Skeletal muscle tissue (tissue), 4 donors: Measurements from ENCODE around the gene MRM3. TPM values are rescaled to one million over a fixed set of nuclear protein-coding genes. Genes with fewer than 3 reads are reported as not detected.
"Not testable (repeated sequence)": the region's sequence is repeated elsewhere in the genome, so short reads cannot be mapped to it uniquely, and the experiment has no call there.

ENCODE experiments used
- H3K27ac ChIP-seq: one replicate; pipeline ENCODE4 v1.7.0; 2013; ENCODE audit warnings: mild to moderate bottlenecking, low read depth, low read length, inconsistent platforms
- H3K27me3 ChIP-seq, 3 donors: one replicate each; pipeline ENCODE4 v1.7.0; 2013; ENCODE audit warnings: low read length in 3 of 3; ENCODE audit not compliant: control insufficient read depth in 3 of 3, insufficient read depth in 3 of 3
- H3K36me3 ChIP-seq, 3 donors: one replicate each; pipeline ENCODE4 v1.7.0; 2013; ENCODE audit warnings: low read length in 3 of 3; ENCODE audit not compliant: control insufficient read depth in 3 of 3, insufficient read depth in 3 of 3
- H3K4me1 ChIP-seq, 3 donors: one replicate each; pipeline ENCODE4 v1.7.0; 2013; ENCODE audit warnings: low read length in 3 of 3, mild to moderate bottlenecking in 3 of 3; ENCODE audit not compliant: control insufficient read depth in 3 of 3, insufficient read depth in 3 of 3
- H3K4me3 ChIP-seq, 3 donors: one replicate each; pipeline ENCODE4 v1.7.0; 2013; ENCODE audit warnings: low read length in 3 of 3
- H3K9ac ChIP-seq, 3 donors: one replicate each; pipeline ENCODE4 v1.7.0; 2013; ENCODE audit warnings: low read length in 3 of 3, mild to moderate bottlenecking in 3 of 3, moderate library complexity in 2 of 3, low read depth in 1 of 3
- H3K9me3 ChIP-seq, 3 donors: one replicate each; pipeline ENCODE4 v1.7.0; 2013; ENCODE audit warnings: low read length in 3 of 3; ENCODE audit not compliant: control insufficient read depth in 3 of 3
- total RNA-seq: library from RNA; depleted of rRNA; stranded (reverse); fragments of >200 nt; gene quantifications from one replicate; pipeline ENCODE4 v1.2.3, GENCODE V29; 2014
- donor health status: Osteomylitis.

Gene MRM3
- total RNA-seq, 1 donor from 2014 or later, result 18.8 TPM

DNA sequence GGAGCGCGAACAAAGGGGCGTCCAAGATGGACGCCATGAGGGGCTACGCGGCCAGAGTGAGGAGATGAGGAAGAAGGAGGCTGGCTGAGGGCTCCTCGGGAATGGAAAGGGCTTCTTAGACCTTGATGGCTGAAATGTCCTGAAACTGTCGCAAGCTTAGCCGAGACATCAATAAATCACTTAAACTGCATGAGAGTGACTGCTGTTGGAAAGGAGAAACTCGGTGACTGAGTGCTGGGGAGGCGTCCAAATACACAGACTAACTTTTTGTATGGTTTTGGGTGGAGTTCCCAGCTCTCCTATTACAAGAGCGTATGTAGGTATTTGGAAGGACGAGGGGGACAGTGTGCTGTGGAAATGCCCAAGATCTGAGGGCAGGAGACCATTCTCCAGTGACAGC, 28.7 kb upstream of the MRM3 start:
- Histone ChIP-seq H3K27me3 (no peaks in the 10 kb centered on the region), H3K4me1 (peaks cover 20 to 30% (median 23%) of the 10 kb centered on the region in 3 donors), H3K9me3 (no peaks in the 10 kb centered on the region), H3K27ac (no peak overlapping the region), H3K4me3 (no peak overlapping the region), H3K9ac (no peak overlapping the region), H3K36me3 (peaks cover 6 to 11% (median 10%) of the 10 kb centered on the region in 3 donors)

DNA sequence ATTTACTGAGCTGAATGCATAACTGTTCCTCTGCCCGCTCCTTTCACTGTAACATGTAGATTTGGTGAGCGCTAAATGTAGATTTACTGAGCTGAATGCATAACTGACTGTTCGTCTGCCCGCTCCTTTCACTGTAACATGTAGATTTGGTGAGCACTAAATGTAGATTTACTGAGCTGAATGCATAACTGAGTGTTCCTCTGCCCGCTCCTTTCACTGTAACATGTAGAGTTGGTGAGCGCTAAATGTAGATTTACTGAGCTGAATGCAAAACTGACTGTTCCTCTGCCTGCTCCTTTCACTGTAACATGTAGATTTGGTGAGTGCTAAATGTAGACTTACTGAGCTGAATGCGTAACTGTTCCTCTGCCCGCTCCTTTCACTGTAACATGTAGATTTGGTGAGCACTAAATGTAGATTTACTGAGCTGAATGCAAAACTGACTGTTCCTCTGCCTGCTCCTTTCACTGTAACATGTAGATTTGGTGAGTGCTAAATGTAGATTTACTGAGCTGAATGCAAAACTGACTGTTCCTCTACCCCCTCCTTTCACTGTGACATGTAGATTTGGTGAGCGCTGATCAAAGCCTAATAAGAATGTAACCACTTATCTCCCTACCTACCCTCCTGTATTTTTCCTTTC, 26.7 kb upstream of the MRM3 start:
- peaks cover 9 to 22% (median 10%) of the 10 kb centered on the region in 3 donors for H3K36me3 ChIP-seq
- H3K9ac ChIP-seq, H3K9me3 ChIP-seq, H3K4me3 ChIP-seq, H3K27ac ChIP-seq, H3K27me3 ChIP-seq: not testable (repeated sequence)
- peaks cover 16 to 23% (median 17%) of the 10 kb centered on the region in 3 donors for H3K4me1 ChIP-seq

DNA sequence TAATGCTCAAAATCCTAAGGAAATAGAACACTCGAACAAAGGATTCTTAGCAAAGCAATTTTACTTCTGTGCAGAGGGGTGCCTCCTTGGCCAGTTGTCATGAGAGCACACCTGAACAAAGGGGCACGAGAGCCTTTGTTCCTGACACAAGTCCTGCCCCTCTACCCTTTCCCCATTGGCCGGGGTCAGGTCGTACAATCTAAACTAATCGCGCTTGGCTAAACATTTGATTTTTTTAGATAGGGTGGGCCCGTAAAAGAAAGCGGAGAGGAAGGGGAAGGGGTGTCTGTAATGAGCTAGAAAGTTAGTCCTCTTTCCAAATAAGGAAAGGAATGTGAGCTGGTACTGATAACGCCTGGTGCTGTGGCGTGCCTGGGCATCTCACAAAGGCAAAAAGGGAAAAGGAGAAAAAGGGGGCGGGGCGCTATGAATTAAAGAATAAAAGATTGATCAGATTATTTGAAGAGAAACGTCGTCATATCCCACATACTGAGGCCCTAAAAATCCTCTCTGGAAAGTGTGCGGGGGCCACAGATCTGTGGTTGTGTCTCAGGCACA, 26.1 kb upstream of the MRM3 start:
- not testable (repeated sequence) for H3K9ac ChIP-seq, H3K27me3 ChIP-seq, H3K4me3 ChIP-seq, H3K27ac ChIP-seq, H3K9me3 ChIP-seq
- Histone ChIP-seq H3K4me1 (peaks cover 10 to 16% (median 11%) of the 10 kb centered on the region in 3 donors), H3K36me3 (peaks cover 9 to 28% (median 16%) of the 10 kb centered on the region in 3 donors)

DNA sequence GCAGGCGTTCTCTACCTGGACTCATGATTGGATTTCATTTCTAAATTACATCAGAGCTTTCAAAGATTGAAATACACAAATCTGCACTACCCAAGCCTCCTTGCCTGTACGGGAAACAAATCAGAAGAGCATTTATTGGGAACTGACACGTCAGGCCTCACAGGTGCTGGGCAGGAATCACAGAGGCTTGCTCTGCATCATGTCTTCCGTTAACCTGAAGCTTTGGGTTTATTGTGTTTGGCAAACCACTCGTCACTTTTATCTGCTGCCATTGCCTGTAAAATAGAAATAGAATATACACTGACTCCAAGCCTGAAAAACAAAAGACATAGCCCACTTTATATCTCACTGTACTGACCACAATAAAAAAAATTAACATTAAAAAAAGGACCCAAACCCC, 22.2 kb upstream of the MRM3 start:
- no peaks in the 10 kb centered on the region for H3K27me3 ChIP-seq
- no peak overlapping the region for H3K27ac ChIP-seq
- H3K4me3 ChIP-seq, result no peak overlapping the region
- peaks cover 0 to 4% (median 0%) of the 10 kb centered on the region in 3 donors for H3K4me1 ChIP-seq
- no peaks in the 10 kb centered on the region for H3K9me3 ChIP-seq
- H3K36me3 ChIP-seq, result peaks cover 13 to 40% (median 27%) of the 10 kb centered on the region in 3 donors
- no peak overlapping the region for H3K9ac ChIP-seq

DNA sequence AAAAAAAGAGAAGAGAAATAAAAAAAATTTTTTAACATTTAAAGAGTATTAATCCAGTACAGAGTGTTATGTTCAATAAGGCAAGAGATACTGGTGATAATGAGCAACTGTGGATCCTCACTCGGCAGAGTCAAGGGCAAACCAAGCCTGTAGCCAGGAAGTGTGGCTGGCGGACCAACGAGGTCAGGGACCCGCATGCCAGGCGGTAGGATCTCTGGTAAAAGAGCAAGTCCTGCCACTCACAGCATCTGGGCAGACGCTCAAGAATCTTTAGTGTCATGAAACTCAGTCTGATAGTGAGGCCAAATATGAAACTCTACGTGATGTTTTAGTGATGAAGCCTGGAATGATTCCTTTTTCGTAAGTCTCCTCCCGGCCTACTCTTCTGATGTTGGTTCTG, 21.8 kb upstream of the MRM3 start:
- no peak overlapping the region for H3K9ac ChIP-seq
- H3K27ac ChIP-seq, result no peak overlapping the region
- peaks cover 0 to 4% (median 0%) of the 10 kb centered on the region in 3 donors for H3K4me1 ChIP-seq
- H3K36me3 ChIP-seq, result peaks cover 16 to 43% (median 27%) of the 10 kb centered on the region in 3 donors
- H3K27me3 ChIP-seq, result no peaks in the 10 kb centered on the region
- H3K4me3 ChIP-seq, result no peak overlapping the region
- H3K9me3 ChIP-seq, result no peaks in the 10 kb centered on the region

DNA sequence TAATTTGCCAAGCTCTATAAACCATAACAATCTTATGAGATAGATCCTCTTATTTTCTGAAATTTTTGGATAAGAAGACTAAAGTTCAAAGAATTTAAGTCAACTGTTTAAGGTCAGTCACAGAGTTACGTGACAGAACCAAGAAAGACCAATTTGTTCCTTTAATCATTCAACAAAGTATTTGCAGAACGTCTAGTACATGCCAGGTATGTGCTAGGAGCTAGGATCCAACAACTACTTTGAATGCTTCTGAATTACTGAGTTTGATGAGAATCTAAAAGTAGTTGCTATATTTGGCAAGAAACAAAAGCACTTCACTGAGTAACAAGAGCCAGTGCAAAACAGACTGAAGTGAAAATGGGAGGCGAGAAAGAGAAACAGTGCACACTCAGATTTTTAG, 15.1 kb upstream of the MRM3 start:
- H3K27me3 ChIP-seq, result no peaks in the 10 kb centered on the region
- peaks cover 32 to 43% (median 38%) of the 10 kb centered on the region in 3 donors for H3K36me3 ChIP-seq
- H3K4me1 ChIP-seq, result no peaks in the 10 kb centered on the region
- no peak overlapping the region for H3K4me3 ChIP-seq
- H3K9ac ChIP-seq, result no peak overlapping the region
- no peaks in the 10 kb centered on the region for H3K9me3 ChIP-seq
- H3K27ac ChIP-seq, result no peak overlapping the region

DNA sequence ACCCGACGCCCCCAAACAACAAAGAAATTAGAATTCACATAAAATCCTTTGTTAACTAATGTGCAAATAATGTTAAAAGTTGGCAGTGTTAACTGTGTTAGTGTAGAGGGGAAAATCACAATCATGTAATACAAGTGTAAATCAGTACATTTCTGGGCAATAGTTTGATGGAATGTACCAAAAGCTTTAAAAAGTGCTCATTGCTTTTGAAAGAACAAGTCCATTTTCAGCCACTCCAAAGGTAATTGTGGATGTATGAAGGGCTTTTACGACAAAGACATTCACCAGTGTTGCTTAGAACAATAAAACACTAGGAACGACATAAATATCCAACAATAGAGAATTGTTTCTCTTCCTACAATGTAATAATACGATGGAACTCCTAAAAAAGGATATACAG, 9.1 kb upstream of the MRM3 start:
- peaks cover 42 to 71% (median 62%) of the 10 kb centered on the region in 3 donors for H3K36me3 ChIP-seq

DNA sequence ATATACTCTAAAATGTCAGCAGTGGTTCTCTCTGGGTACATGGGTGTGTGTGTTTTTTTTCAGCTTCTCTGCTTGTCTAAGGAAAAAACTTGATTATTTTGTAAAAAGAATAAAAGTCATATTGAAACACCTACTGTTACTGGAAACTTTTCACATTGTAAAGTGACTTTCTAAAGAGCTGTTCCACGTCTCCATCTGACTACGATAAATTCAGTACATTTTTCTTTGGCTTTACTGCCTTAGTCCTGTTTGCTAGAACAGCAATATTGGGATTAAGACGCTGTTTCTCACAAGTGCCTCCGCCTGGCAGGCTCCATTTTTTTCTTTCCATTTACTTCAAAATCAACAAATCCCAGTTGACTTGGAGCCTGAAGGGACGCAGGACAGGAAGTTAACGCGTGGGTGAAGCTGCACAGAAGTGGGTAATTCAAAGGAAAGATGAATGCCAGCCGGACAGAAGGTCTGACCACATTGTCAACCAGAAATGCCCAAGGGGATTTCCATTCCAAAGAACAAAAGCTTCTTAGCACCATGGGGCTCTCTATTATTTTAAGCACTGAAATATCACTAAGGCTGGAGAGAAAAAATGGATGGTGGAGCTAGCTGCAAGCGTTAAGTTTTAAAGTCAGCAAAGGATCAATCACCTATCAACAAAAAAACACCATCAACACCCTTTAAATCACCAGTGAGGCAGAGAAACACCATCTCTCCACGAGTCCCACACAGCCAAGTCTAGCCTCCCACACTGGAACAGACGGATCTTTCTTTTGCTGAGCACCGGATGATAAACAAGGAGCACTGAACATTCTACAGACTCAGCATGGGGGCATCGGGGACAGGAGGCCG, 8.5 kb upstream of the MRM3 start:
- no peak overlapping the region for H3K27ac ChIP-seq
- H3K9ac ChIP-seq, result no peak overlapping the region
- no peaks in the 10 kb centered on the region for H3K9me3 ChIP-seq
- no peaks in the 10 kb centered on the region for H3K4me1 ChIP-seq
- peaks cover 44 to 75% (median 68%) of the 10 kb centered on the region in 3 donors for H3K36me3 ChIP-seq
- no peaks in the 10 kb centered on the region for H3K27me3 ChIP-seq
- H3K4me3 ChIP-seq, result no peak overlapping the region

More for the DNA sequence above, 9.1 kb upstream of the MRM3 start:
- Histone ChIP-seq H3K9me3 (no peaks in the 10 kb centered on the region), H3K4me3 (no peak overlapping the region), H3K4me1 (no peaks in the 10 kb centered on the region), H3K27me3 (no peaks in the 10 kb centered on the region), H3K9ac (no peak overlapping the region), H3K27ac (no peak overlapping the region)

DNA sequence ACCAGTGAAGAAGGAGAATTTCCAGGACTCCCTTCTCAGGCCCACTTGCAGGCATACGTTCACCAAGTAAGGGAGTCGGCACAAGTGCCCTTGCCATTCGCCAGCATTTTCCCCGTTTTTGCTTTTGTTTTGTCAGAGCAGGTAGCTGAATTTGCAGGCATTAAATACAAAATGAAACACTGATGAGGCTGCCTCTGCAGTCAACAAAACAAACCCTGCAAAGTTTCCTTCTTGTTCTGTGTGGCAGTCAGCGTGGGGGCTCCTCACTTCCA, 7.9 kb upstream of the MRM3 start:
- Histone ChIP-seq H3K27ac (no peak overlapping the region), H3K4me1 (no peaks in the 10 kb centered on the region), H3K36me3 (peaks cover 39 to 72% (median 67%) of the 10 kb centered on the region in 3 donors), H3K4me3 (no peak overlapping the region), H3K9ac (no peak overlapping the region), H3K9me3 (no peaks in the 10 kb centered on the region), H3K27me3 (no peaks in the 10 kb centered on the region)

DNA sequence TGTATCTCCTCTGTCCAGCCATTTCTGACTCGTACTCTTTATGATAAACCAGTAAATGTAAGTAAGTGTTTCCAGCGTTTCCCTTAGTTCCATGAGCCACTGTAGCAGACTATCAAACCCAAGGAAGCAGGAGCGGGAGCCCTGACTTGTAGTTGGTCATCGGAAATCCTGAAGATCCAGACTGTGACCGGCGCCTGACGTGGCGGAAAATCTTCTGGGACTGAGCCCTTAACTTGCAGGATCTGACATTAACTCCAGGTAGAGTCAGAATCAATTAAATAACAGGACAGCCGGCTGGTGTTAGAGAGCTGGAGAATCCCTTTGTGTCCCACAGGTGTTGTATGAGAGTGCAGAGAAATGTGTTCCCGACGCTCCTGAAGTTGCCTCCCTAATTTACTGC, 4.1 kb upstream of the MRM3 start:
- H3K36me3 ChIP-seq, result peaks cover 20 to 52% (median 47%) of the 10 kb centered on the region in 3 donors

More for the DNA sequence above, 4.1 kb upstream of the MRM3 start:
- Histone ChIP-seq H3K4me1 (peaks cover 8 to 17% (median 14%) of the 10 kb centered on the region in 3 donors), H3K27ac (no peak overlapping the region), H3K27me3 (no peaks in the 10 kb centered on the region), H3K9ac (no peak overlapping the region), H3K9me3 (no peaks in the 10 kb centered on the region), H3K4me3 (no peak overlapping the region)
